ENCODE data around the gene CABLES2.

CABLES2 gene

GRCh38 chr20:62357187-62357667 is 49.9 kb downstream of the CABLES2 start:
- no peak for DNase-seq

DNA sequence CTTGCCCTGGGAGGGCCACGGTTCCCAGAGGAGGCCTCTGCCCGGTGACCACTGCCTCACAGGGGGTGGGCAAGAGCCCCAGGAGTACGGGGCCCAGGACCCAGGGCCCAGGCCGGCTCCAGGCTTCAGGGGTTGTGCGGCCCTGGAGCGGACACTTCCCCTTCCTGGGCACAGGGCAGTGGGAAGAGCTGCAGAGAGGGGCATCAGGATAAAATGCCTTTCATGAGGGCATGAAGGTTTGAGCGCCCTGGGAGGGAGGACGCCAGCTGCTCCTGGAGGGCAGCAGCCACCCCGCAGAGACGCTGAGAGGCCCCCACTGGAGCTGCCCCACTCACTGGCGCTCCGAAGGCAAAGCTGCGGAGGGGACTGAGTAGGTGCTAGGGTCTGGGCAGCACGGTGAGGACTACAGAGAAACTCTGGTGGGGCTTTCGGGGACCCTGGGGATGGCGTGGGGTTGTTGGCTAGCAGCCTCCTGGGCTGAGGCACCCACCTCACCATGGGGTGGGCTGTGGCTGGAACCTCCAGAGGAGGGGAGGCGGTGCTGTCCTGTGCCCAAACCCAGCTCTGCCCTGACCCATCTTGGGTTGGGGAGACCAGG is 50.4 kb downstream of the CABLES2 start:
- DNase-seq, result no peak

- no peak for DNase-seq
Observed at GRCh38 chr20:62355878-62356588, 51.1 kb downstream of the CABLES2 start.

DNA sequence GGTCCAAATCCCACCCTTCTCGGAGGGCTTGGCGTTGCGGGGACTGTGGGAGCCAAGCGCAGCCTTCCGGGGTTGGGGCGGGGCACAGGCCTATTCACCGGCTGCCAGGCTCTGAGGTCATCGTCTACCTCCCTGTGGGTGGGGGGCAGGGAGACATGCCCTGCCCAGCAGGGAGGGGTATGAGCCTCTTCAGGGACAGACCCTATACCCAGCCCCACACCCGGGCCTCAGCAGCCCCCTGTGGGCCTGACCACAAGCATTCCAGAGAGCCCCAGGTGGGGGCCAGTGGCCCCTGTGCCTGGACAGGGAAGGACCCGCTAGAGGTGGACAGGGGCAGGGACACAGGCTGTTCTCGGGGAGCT is 51.6 kb downstream of the CABLES2 start:
- DNase-seq, result no peak

GRCh38 chr20:62354811-62355341 is 52.2 kb downstream of the CABLES2 start:
- DNase-seq, result no peak

GRCh38 chr20:62354031-62354808 is 52.9 kb downstream of the CABLES2 start:
- DNase-seq, result no peak

DNA sequence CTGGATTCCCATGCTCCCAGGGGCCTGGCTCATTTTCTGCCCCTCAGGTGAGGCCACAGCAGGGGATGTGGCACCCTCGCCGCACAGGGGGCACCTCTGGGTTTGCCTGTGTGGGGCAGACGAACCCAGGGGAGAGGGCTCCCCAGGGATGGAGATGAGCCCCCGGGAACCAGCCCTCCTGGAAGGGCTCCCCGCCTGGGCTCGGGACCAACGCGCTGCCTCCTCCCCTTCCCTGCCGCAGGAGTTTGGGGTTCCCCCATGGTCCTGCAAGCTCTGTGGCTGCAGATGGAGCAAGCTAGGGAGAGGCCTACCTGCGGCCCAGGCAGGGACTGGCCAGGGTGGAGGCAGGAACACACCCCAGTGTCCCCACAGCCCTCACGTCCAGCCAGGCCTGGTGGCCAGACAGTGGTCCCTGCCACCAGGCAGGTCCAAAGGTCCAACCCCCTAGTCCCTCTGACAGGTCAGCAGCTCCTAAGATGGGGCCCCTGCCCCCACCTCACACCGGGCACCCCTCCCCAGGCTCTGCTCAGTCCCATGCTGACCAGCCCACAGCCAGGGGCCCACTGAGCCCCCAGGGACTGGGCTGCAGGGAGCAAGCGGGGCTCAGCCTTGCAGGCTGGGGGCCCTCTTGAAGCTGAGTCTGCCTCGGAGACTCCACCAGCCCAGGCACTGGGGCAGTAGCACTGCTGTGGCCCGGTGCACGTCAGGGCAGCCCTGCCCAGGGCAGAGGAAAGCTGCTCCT is 53.6 kb downstream of the CABLES2 start:
- no peak for DNase-seq

GRCh38 chr20:62352402-62353288 is 54.4 kb downstream of the CABLES2 start:
- no peak for DNase-seq

GRCh38 chr20:62351469-62352401 is 55.4 kb downstream of the CABLES2 start:
- no peak for DNase-seq

DNA sequence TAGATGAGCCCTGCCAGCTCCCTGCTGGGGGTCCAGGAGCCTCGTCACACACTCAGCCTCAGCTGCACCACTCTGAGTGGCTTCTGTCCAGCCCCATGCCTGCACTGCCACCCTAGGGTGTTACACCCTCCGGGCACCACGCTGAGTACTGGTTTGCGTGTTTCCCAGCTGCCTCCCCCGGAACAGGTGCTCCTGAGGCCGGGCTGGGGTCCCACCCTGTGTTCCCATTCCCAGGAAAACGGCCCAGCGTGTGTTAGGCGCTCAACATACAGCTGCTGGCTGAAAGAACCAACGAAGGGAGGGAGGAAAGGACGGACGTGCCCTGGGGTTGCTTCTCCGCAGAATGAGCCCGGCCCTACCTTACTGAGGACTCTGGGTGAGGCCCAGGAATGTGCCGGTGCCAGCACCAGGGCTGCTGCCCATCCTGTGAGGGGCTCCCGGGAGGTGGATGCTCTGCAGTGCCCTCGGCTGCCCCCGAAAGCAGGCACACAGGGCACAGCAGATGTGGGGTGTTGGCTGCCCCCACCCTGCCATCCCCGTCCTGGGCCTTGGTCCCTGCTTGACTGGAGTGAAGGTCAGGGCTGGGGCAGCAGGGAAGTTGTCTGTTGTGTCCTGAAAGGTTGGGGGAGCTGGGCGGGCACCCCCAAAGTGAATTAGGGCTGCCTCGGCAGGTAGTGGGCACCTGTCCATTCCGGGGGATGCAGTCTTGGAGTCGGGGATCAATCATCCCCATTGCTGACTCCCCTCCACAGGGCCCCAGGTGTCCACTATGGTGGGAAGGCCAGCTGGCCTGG is 56.3 kb downstream of the CABLES2 start:
- DNase-seq, result no peak

- DNase-seq, result no peak
Observed at GRCh38 chr20:62350098-62350628, 56.9 kb downstream of the CABLES2 start.

GRCh38 chr20:62349556-62350097 is 57.5 kb downstream of the CABLES2 start:
- no peak for DNase-seq

GRCh38 chr20:62348604-62349003 is 58.5 kb downstream of the CABLES2 start:
- DNase-seq, result no peak

DNA sequence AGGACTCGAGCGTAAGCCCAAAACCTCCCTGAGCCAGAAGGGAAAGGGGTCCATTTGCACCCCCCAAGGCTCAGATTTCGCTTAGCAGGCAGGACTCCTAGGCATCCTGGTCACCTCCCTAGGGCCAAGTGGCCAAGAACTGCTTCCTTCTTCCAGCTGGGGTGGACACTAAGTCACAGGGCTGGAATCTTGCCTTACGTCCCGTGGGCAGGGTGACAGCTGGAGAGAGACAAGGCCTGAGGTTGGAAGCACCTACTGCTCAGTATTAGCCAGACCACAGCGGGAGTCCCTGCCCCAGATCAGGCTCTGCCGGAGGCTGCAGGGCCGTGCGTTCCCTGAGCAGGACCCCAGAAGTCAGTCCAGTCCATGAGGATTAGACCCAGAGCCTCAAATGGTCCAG is 59.6 kb downstream of the CABLES2 start:
- no peak for DNase-seq

DNA sequence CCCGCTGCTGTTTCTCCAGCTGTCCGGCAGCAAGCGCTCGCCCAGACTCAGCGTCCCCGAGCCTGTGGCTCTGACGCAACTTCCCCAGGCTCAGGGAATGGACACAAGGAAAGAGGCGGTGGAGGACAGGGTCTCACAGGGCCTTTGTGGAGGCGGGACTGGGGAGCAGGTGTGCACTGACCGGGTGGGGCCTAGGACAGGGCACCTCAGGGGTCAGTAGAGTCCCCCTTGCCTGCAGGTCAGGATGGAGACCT is 60.0 kb downstream of the CABLES2 start:
- no peak for DNase-seq

DNA sequence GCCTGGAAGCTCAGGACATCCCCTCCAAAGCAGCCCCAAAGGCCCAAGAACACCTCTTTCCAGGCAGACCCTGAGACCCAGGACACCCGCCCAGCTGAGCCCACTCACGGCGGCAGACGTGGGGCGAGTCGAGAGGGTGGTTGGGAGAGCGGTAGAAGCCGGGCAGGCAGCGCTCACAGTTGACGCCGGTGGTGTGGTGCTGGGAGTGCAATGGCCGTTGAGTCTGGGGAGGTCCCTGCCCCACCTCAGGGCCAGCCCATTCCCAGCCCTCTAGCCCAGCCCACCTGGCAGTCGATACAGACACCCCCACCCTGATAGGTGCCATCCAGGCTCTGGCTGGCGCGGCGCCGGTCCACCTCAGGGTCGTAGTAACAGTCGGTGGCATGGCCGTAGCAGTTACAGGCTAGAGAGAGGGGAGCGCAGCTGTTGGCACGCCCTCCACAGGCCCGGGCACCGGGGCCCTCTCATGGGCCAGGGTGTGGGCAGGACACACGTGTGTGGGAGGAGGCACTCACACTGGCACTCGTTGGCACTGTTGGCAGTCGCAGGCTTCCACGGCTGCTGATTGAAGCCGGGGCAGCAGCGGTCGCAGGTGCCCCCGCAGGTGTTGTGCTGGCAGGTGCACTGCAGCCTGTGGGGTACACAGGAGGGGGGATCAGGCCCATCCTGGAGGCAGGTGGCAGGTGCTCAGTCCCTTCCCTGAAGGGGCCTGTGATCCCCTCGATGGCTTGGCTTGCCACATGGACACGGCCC is 60.5 kb downstream of the CABLES2 start:
- DNase-seq, result no peak

DNA sequence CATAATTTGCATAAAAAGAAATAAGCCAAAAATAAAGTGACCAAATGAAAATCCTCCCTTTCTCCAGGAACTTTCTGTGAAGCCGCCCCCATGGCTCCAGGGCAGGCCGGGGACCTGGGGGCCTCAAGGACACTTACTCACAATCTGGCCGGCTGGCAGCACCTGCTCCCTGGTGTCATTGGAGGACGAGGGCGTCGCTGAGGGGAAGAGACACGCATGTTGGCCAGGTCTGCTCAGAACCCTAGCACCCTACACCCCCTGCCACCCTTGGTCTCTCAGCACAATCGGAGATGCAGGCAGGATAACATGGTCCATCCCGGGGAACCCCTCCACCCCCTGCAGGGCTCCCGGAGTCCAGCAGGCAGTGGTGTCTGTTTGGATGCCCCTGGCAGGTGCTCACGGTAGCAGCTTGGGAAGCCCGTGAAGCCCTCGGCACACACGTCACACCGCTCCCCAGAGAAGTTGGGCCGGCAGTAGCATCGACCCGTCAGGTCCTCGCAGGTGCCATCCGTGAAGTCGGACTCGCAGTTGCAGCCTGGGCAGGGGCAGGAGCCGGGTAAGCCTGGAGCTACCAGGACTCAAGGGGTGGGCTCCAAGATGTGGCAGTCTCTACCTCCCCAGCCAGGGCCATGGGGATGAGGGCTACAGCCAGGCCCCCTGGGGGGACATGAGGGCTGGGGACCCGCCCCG is 61.3 kb downstream of the CABLES2 start:
- no peak for DNase-seq

DNA sequence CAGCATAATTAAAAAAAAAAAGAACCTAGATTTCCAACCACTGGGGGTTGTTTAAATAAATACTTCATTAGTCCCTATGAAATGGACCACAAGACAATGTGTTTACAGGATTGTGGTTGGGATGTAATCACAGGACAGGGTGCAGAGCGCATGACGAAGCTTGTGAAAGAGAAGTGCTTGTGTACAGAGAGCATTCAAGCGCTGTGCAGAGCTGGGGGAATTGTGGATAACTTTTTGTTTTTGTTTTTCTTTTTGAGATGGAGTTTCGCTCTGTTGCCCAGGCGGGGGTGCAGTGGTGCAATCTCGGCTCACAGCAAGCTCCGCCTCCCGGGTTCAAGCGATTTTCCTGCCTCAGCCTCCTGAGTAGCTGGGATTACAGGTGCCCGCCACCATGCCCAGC is 62.3 kb downstream of the CABLES2 start:
- no peak for DNase-seq

Data from CD4-positive, alpha-beta T cell treated with Interleukin-15 for 1 hour (primary cell).